Measurements from ENCODE around the gene TMEM192.
A peak's percentile ranks its signal among the peaks of the same experiment; 100 is the strongest.
"Not testable (repeated sequence)": the region's sequence is repeated elsewhere in the genome, so short reads cannot be mapped to it uniquely, and the experiment has no call there.

Gene TMEM192

GRCh38 chr4:165095291-165095690, 17.4 kb downstream of the TMEM192 start:
- DNase-seq (ENCODE audit: low read depth), result no peak
- TF ChIP-seq CTCF (conservative IDR thresholded peaks at IDR 0.05; ENCODE audit: low read depth, low read length), result no peak
- no peak overlapping the region for H3K4me3 ChIP-seq (ENCODE audit: low read depth, low read length)

- no peak overlapping the region for H3K4me3 ChIP-seq (ENCODE audit: low read depth, low read length)
- no peak for TF ChIP-seq CTCF (conservative IDR thresholded peaks at IDR 0.05; ENCODE audit: low read depth, low read length)
- DNase-seq (ENCODE audit: low read depth), result no peak
Observed at GRCh38 chr4:165094873-165095272, 17.8 kb downstream of the TMEM192 start.

- H3K4me3 ChIP-seq (ENCODE audit: low read depth, low read length); DNase-seq (ENCODE audit: low read depth): not testable (repeated sequence)
Observed at GRCh38 chr4:165092187-165092586, 20.5 kb downstream of the TMEM192 start.

GRCh38 chr4:165088366-165088765, 24.3 kb downstream of the TMEM192 start:
- no peak for TF ChIP-seq CTCF (conservative IDR thresholded peaks at IDR 0.05; ENCODE audit: low read depth, low read length)
- H3K4me3 ChIP-seq (ENCODE audit: low read depth, low read length), result no peak overlapping the region
- DNase-seq (ENCODE audit: low read depth), result no peak

GRCh38 chr4:165085946-165086345, 26.7 kb downstream of the TMEM192 start:
- peak; percentile 76 for DNase-seq (ENCODE audit: low read depth)
- no peak overlapping the region for H3K4me3 ChIP-seq (ENCODE audit: low read depth, low read length)
- TF ChIP-seq CTCF (conservative IDR thresholded peaks at IDR 0.05; ENCODE audit: low read depth, low read length), result no peak

- not testable (repeated sequence) for DNase-seq (ENCODE audit: low read depth)
Observed at GRCh38 chr4:165084787-165085186, 27.9 kb downstream of the TMEM192 start.

GRCh38 chr4:165079476-165079875, 33.2 kb downstream of the TMEM192 start:
- no peak overlapping the region for H3K4me3 ChIP-seq (ENCODE audit: low read depth, low read length)
- DNase-seq (ENCODE audit: low read depth), result peak; percentile 80
- no peak for TF ChIP-seq CTCF (conservative IDR thresholded peaks at IDR 0.05; ENCODE audit: low read depth, low read length)

More at GRCh38 chr4:165084787-165085186, 27.9 kb downstream of the TMEM192 start:
- not testable (repeated sequence) for H3K4me3 ChIP-seq (ENCODE audit: low read depth, low read length)

GRCh38 chr4:165077034-165077578, 35.6 kb downstream of the TMEM192 start:
- no peak overlapping the region for H3K4me3 ChIP-seq (ENCODE audit: low read depth, low read length)
- no peak for DNase-seq (ENCODE audit: low read depth)
- no peak for TF ChIP-seq CTCF (conservative IDR thresholded peaks at IDR 0.05; ENCODE audit: low read depth, low read length)

GRCh38 chr4:165073346-165073745, 39.3 kb downstream of the TMEM192 start:
- DNase-seq (ENCODE audit: low read depth); H3K4me3 ChIP-seq (ENCODE audit: low read depth, low read length): not testable (repeated sequence)
